Naive thymus-derived CD8-positive, alpha-beta T cell (primary cell): ENCODE results near the gene DBH. TPM values are rescaled to one million over a fixed set of nuclear protein-coding genes. Genes with fewer than 3 reads are reported as not detected.

Experiments used
- ATAC-seq, 2 donors: fragments of 150-1000 bp; cut with Tn5 transposase in 1 of 2; sonication (Bioruptor Pico), chemical (Tn5 transposase) in 1 of 2; 1 replicate in 1 of 2; 2 replicates in 1 of 2; pipeline ENCODE4 v1.10.0; 2021; ENCODE audit warnings: mild to moderate bottlenecking in 2 of 2, moderate library complexity in 2 of 2
- POLR2A ChIA-PET: fragments of 350-600 bp; sonication (Branson Sonifier 250); formaldehyde crosslinking; loops from one replicate; lab custom pipeline; 2021; ENCODE audit warnings: antibody characterized with exemption; lab: Charles Lee
- DNase-seq, 10 donors: peaks; one replicate each; pipeline versions ENCODE4 v3.0.0 to v3.0.0-alpha.2; 2020 to 2022
- H3K27ac Mint-ChIP-seq, 10 donors: one replicate each; pipeline ENCODE4 v1.8.0; 2020 to 2022; ENCODE audit warnings: mild to moderate bottlenecking in 10 of 10, mixed read lengths in 10 of 10, moderate library complexity in 4 of 10, inconsistent platforms in 1 of 10
- H3K27me3 Mint-ChIP-seq, 5 donors: one replicate each; pipeline ENCODE4 v1.8.0; 2021 to 2022; ENCODE audit warnings: mixed read lengths in 5 of 5
- H3K36me3 Mint-ChIP-seq, 3 donors: one replicate each; pipeline ENCODE4 v1.8.0; 2020 to 2022; ENCODE audit warnings: mixed read lengths in 3 of 3, mild to moderate bottlenecking in 2 of 3, inconsistent platforms in 1 of 3
- H3K4me1 Mint-ChIP-seq, 4 donors: one replicate each; pipeline ENCODE4 v1.8.0; 2021 to 2022; ENCODE audit warnings: mixed read lengths in 4 of 4
- H3K4me3 Mint-ChIP-seq, 10 donors: one replicate each; pipeline ENCODE4 v1.8.0; 2020 to 2022; ENCODE audit warnings: mild to moderate bottlenecking in 10 of 10, mixed read lengths in 10 of 10, moderate library complexity in 6 of 10, inconsistent platforms in 1 of 10
- H3K9me3 Mint-ChIP-seq, 9 donors: one replicate each; pipeline ENCODE4 v1.8.0; 2020 to 2022; ENCODE audit warnings: mixed read lengths in 9 of 9, mild to moderate bottlenecking in 3 of 9, inconsistent platforms in 1 of 9, moderate library complexity in 1 of 9
- polyA plus RNA-seq, 3 donors: library from polyadenylated mRNA; unstranded; fragments of 300-500 nt; fragmentation: Illumina TruSeq; gene quantifications; one replicate each; pipeline ENCODE4 v1.2.3, GENCODE V29; 2021
- total RNA-seq, 8 experiments: library from RNA in 2 of 8; stranded (reverse) in 2 of 8; gene quantifications; one replicate each; pipeline ENCODE4 v1.2.3 and lab custom pipeline; 2021 to 2026

Gene DBH
- total and polyA plus RNA-seq, 5 experiments from 2014 or later = not detected

- Mint-ChIP-seq H3K4me3 (no peak overlapping the region), H3K4me1 (peaks cover 21 to 55% (median 44%) of the 10 kb centered on the region in 4 donors), H3K36me3 (peaks cover 0 to 2% (median 0%) of the 10 kb centered on the region in 3 donors), H3K27ac (peak overlapping the region in 7 of 10 donors; percentile 2 to 57 (median 47)), H3K27me3 (no peaks in the 10 kb centered on the region), H3K9me3 (no peaks in the 10 kb centered on the region)
- ATAC-seq = no peak
- peak in 1 of 10 donors; percentile 30 for DNase-seq
- POLR2A ChIA-PET = no interaction called here
These were observed 68.6 kb downstream of the DBH start for GRCh38 chr9:133704711-133705181.

GRCh38 chr9:133705576-133705975 lies 69.4 kb downstream of the DBH start:
- peaks cover 22 to 54% (median 41%) of the 10 kb centered on the region in 4 donors for H3K4me1 Mint-ChIP-seq
- no peak overlapping the region for H3K4me3 Mint-ChIP-seq
- POLR2A ChIA-PET = no interaction called here
- peak overlapping the region in 8 of 10 donors; percentile 2 to 69 (median 24) for H3K27ac Mint-ChIP-seq
- H3K27me3 Mint-ChIP-seq = no peaks in the 10 kb centered on the region
- H3K9me3 Mint-ChIP-seq = no peaks in the 10 kb centered on the region
- ATAC-seq = no peak
- H3K36me3 Mint-ChIP-seq = peaks cover 0 to 2% (median 0%) of the 10 kb centered on the region in 3 donors
- DNase-seq = no peak

- H3K9me3 Mint-ChIP-seq = no peaks in the 10 kb centered on the region
- H3K4me3 Mint-ChIP-seq = peak overlapping the region in 1 of 10 donors; percentile 20
- ATAC-seq = no peak
- peaks cover 15 to 46% (median 32%) of the 10 kb centered on the region in 4 donors for H3K4me1 Mint-ChIP-seq
- H3K27me3 Mint-ChIP-seq = no peaks in the 10 kb centered on the region
- POLR2A ChIA-PET = interaction anchor here (1.0 kb wide), 2 partner anchors 10 to 23 kb away, joined by 3 read pairs; no protein-coding TSS in a partner anchor
- peak in 1 of 10 donors; percentile 44 for DNase-seq
- peaks cover 0 to 2% (median 0%) of the 10 kb centered on the region in 3 donors for H3K36me3 Mint-ChIP-seq
- H3K27ac Mint-ChIP-seq = peak overlapping the region in 8 of 10 donors; percentile 2 to 92 (median 76)
These were observed 70.3 kb downstream of the DBH start for GRCh38 chr9:133706307-133707050.

- H3K27me3 Mint-ChIP-seq = no peaks in the 10 kb centered on the region
- DNase-seq (peak in 1 of 10 donors; percentile 54), ATAC-seq (no peak)
- POLR2A ChIA-PET = interaction anchor here (1.0 kb wide), 2 partner anchors 9 to 24 kb away, joined by 3 read pairs; no protein-coding TSS in a partner anchor
- H3K4me1 Mint-ChIP-seq = peaks cover 12 to 42% (median 26%) of the 10 kb centered on the region in 4 donors
- H3K27ac Mint-ChIP-seq = peak overlapping the region in 9 of 10 donors; percentile 40 to 92 (median 69)
- peaks cover 0 to 2% (median 0%) of the 10 kb centered on the region in 3 donors for H3K36me3 Mint-ChIP-seq
- H3K4me3 Mint-ChIP-seq = peak overlapping the region in 2 of 10 donors; percentile 14 to 20
- no peaks in the 10 kb centered on the region for H3K9me3 Mint-ChIP-seq
These were observed 71.1 kb downstream of the DBH start for GRCh38 chr9:133707065-133707762.

GRCh38 chr9:133707763-133708245 lies 71.6 kb downstream of the DBH start:
- POLR2A ChIA-PET = interaction anchor here (1.0 to 2.1 kb wide), 2 partner anchors 9 to 24 kb away, joined by 3 to 6 read pairs; no protein-coding TSS in a partner anchor
- Mint-ChIP-seq H3K27me3 (no peaks in the 10 kb centered on the region), H3K4me3 (no peak overlapping the region), H3K27ac (peak overlapping the region in 6 of 10 donors; percentile 8 to 57 (median 44)), H3K9me3 (no peaks in the 10 kb centered on the region), H3K36me3 (peaks cover 0 to 2% (median 0%) of the 10 kb centered on the region in 3 donors), H3K4me1 (peaks cover 9 to 39% (median 21%) of the 10 kb centered on the region in 4 donors)
- ATAC-seq (no peak), DNase-seq (no peak)

GRCh38 chr9:133708246-133709014 lies 72.3 kb downstream of the DBH start:
- ATAC-seq (no peak), DNase-seq (peak in 1 of 10 donors; percentile 60)
- peak overlapping the region in 3 of 10 donors; percentile 8 to 81 (median 48) for H3K27ac Mint-ChIP-seq
- no peaks in the 10 kb centered on the region for H3K9me3 Mint-ChIP-seq
- no peaks in the 10 kb centered on the region for H3K27me3 Mint-ChIP-seq
- peaks cover 0 to 2% (median 0%) of the 10 kb centered on the region in 3 donors for H3K36me3 Mint-ChIP-seq
- peaks cover 9 to 40% (median 22%) of the 10 kb centered on the region in 4 donors for H3K4me1 Mint-ChIP-seq
- no peak overlapping the region for H3K4me3 Mint-ChIP-seq
- POLR2A ChIA-PET = interaction anchor here (2.1 kb wide), 1 partner anchor 24 kb away, joined by 6 read pairs; no protein-coding TSS in a partner anchor

Other genes with a start within 250 kb of the DBH start
- gene REXO4, start 218.4 kb upstream of the DBH start, total RNA-seq = 10 to 100 TPM; 42.4 to 45.6 TPM
- gene REXO4, start 218.4 kb upstream of the DBH start, polyA plus RNA-seq = 10 to 100 TPM; 15.9 to 30.5 (median 24.4) TPM
- 1 to 10 TPM; 3.8 to 4.0 TPM for gene ADAMTS13, start 214.0 kb upstream of the DBH start, total RNA-seq
- under 1 TPM; 0.10 to 0.99 (median 0.41) TPM for gene ADAMTS13, start 214.0 kb upstream of the DBH start, polyA plus RNA-seq
- gene CACFD1, start 176.4 kb upstream of the DBH start, total RNA-seq = 1 to 10 TPM; 4.4 to 4.9 TPM
- gene CACFD1, start 176.4 kb upstream of the DBH start, polyA plus RNA-seq = 1 to 10 TPM; 2.5 to 3.7 (median 3.5) TPM
- 1 to 10 TPM; 8.4 to 8.7 TPM for gene SLC2A6, start 157.3 kb upstream of the DBH start, total RNA-seq
- gene SLC2A6, start 157.3 kb upstream of the DBH start, polyA plus RNA-seq = 1 to 10 TPM; 4.0 to 6.0 (median 5.6) TPM
- not detected for gene MYMK, start 111.4 kb upstream of the DBH start, total RNA-seq
- not detected for gene MYMK, start 111.4 kb upstream of the DBH start, polyA plus RNA-seq
- under 1 TPM; 0.44 to 0.66 TPM for gene ADAMTSL2, start 101.7 kb upstream of the DBH start, total RNA-seq
- gene ADAMTSL2, start 101.7 kb upstream of the DBH start, polyA plus RNA-seq = under 1 TPM in 2 of 3 donors, not detected in 1; 0.03 to 0.14 TPM
- gene FAM163B, start 27.0 kb upstream of the DBH start, total RNA-seq = not detected
- not detected for gene FAM163B, start 27.0 kb upstream of the DBH start, polyA plus RNA-seq
- 1 to 10 TPM; 5.0 to 8.7 TPM for gene SARDH, start 102.0 kb downstream of the DBH start, total RNA-seq
- gene SARDH, start 102.0 kb downstream of the DBH start, polyA plus RNA-seq = 1 to 10 TPM; 1.7 to 2.7 (median 2.4) TPM